Tibial nerve (tissue), 3 donors: Measurements from ENCODE around the gene GATAD2A.

ENCODE experiments used
- POLR2A ChIP-seq, 2 donors: fragments of 450-650 bp; IDR thresholded peaks; one replicate each; pipeline ENCODE4 v1.6.1; 2017; ENCODE audit warnings: antibody characterized with exemption in 2 of 2, mild to moderate bottlenecking in 2 of 2, moderate library complexity in 2 of 2
- TF ChIP-seq, protein P1 (sequence below), 5 experiments: fragments of 200-600 bp in 3 of 5; fragments of 450-650 bp in 2 of 5; sonication (generic) in 3 of 5; IDR thresholded peaks; one replicate each; pipeline ENCODE4 v1.5.1; 2016 to 2019; ENCODE audit warnings: antibody characterized with exemption in 5 of 5, mild to moderate bottlenecking in 3 of 5, moderate library complexity in 2 of 5

DNA sequence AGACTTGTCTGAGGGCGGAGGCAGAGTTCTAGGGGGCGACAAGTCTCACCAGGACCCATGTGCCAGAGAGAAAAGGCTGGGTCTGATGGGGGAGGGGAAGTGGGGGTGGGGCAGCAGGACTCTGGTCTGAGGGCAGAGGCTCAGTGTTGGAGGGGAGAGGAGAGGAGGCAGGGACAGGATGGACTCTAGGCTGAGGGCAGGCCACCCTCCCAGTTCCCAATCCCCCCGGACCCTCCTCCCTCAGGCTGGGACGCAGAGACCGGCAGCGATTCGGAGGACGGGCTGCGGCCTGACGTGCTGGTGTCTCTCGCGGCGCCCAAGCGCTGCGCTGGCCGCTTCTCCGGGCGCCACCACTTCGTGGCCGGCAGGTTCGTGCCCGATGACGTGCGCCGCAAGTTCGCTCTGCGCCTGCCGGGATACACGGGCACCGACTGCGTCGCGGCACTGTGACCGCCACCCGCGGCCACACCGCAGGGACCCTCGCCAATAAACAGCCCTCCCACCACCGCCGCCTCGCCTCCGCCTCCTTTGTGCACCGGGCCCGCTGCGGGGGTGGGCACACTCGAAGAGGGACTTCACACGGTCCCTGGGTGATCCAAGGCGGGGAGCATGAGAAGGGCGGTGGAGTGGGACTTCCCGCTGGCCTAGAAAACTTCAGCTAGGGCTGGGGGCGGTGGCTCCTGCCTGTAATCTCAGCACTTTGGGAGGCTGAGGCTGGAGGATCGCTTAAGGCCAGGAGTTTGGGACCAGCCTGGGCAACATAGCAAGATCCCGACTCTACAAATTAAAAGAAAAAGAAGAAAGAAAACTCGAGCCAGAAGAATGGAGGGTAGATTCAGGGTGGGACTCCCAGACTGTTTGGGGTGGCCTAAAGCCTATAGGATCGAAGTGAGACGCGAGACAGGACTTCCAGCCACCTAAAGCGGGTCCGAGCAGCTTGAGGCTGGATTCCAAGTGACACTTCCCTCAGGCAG, 131.9 kb downstream of the GATAD2A start:
- TF ChIP-seq, protein P1, sequence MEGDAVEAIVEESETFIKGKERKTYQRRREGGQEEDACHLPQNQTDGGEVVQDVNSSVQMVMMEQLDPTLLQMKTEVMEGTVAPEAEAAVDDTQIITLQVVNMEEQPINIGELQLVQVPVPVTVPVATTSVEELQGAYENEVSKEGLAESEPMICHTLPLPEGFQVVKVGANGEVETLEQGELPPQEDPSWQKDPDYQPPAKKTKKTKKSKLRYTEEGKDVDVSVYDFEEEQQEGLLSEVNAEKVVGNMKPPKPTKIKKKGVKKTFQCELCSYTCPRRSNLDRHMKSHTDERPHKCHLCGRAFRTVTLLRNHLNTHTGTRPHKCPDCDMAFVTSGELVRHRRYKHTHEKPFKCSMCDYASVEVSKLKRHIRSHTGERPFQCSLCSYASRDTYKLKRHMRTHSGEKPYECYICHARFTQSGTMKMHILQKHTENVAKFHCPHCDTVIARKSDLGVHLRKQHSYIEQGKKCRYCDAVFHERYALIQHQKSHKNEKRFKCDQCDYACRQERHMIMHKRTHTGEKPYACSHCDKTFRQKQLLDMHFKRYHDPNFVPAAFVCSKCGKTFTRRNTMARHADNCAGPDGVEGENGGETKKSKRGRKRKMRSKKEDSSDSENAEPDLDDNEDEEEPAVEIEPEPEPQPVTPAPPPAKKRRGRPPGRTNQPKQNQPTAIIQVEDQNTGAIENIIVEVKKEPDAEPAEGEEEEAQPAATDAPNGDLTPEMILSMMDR (IDR thresholded peaks at IDR 0.05), result no peak
- TF ChIP-seq POLR2A (IDR thresholded peaks at IDR 0.05), result no peak
